Large intestine (tissue), 3 donors: Measurements from ENCODE around the gene ATP1A3. TPM values are rescaled to one million over a fixed set of nuclear protein-coding genes. Genes with fewer than 3 reads are reported as not detected.
"Not testable (repeated sequence)": the region's sequence is repeated elsewhere in the genome, so short reads cannot be mapped to it uniquely, and the experiment has no call there.

Experiments
- DNase-seq, 2 donors: peaks; one replicate each; pipeline versions ENCODE4 v3.0.0 to v3.0.0-alpha.2; 2013
- H3K27ac ChIP-seq: one replicate; pipeline ENCODE4 v1.5.1; 2013; ENCODE audit warnings: low read length
- H3K27me3 ChIP-seq: 2 replicates; pipeline ENCODE4 v1.6.1; 2013; ENCODE audit warnings: low read length; ENCODE audit not compliant: control insufficient read depth, insufficient read depth
- H3K36me3 ChIP-seq: 2 replicates; pipeline ENCODE4 v1.6.1; 2013; ENCODE audit warnings: low read length; ENCODE audit not compliant: control insufficient read depth, insufficient read depth
- H3K4me1 ChIP-seq: one replicate; pipeline ENCODE4 v1.6.1; 2013; ENCODE audit warnings: low read length; ENCODE audit not compliant: control insufficient read depth, insufficient read depth
- H3K4me3 ChIP-seq: one replicate; pipeline ENCODE4 v1.5.1; 2013; ENCODE audit warnings: low read length
- H3K9me3 ChIP-seq: one replicate; pipeline ENCODE4 v1.6.1; 2013; ENCODE audit warnings: mild to moderate bottlenecking, low read depth, low read length, moderate library complexity; ENCODE audit not compliant: control insufficient read depth
- WGBS: methylation state at CpG from one replicate; pipeline ENCODE4 v1.1.5; 2013; ENCODE audit warnings: low lambda C conversion rate; ENCODE audit not compliant: insufficient coverage; 5-methylcytosine and 5-hydroxymethylcytosine counted together
- polyA plus RNA-seq: library from polyadenylated mRNA; unstranded; fragments of 120-200 nt; gene quantifications from one replicate; pipeline ENCODE4 v1.2.1, GENCODE V29; 2013

The ATP1A3 gene
- polyA plus RNA-seq, 1 donor: 13.0 TPM

GRCh38 chr19:42012747-42013146 lies 18.7 kb upstream of the ATP1A3 start:
- not testable (repeated sequence) for H3K9me3 ChIP-seq, H3K4me1 ChIP-seq, DNase-seq, H3K27ac ChIP-seq, H3K4me3 ChIP-seq, H3K36me3 ChIP-seq, H3K27me3 ChIP-seq
- WGBS: 93% methylated on average over 3 of the region's 3 CpGs

GRCh38 chr19:42010245-42011126 lies 16.5 kb upstream of the ATP1A3 start:
- Histone ChIP-seq H3K27me3 (no peaks in the 10 kb centered on the region), H3K36me3 (no peaks in the 10 kb centered on the region), H3K27ac (no peak overlapping the region), H3K4me1 (no peaks in the 10 kb centered on the region), H3K4me3 (no peak overlapping the region), H3K9me3 (no peaks in the 10 kb centered on the region)
- DNase-seq: no peak
- 71% methylated on average over 2 of the region's 11 CpGs for WGBS

GRCh38 chr19:42006569-42006968 lies 12.5 kb upstream of the ATP1A3 start:
- Histone ChIP-seq H3K36me3 (no peaks in the 10 kb centered on the region), H3K4me1 (no peaks in the 10 kb centered on the region), H3K27me3 (peaks cover 9% of the 10 kb centered on the region), H3K4me3 (no peak overlapping the region), H3K9me3 (no peaks in the 10 kb centered on the region), H3K27ac (no peak overlapping the region)
- WGBS: no CpG with 5 or more reads among the region's 13 CpGs
- DNase-seq: no peak

GRCh38 chr19:42005504-42005903 lies 11.5 kb upstream of the ATP1A3 start:
- Histone ChIP-seq H3K4me1 (no peaks in the 10 kb centered on the region), H3K36me3 (no peaks in the 10 kb centered on the region), H3K9me3 (no peaks in the 10 kb centered on the region), H3K4me3 (no peak overlapping the region), H3K27ac (no peak overlapping the region), H3K27me3 (peaks cover 16% of the 10 kb centered on the region)
- WGBS: no CpG with 5 or more reads among the region's 22 CpGs
- DNase-seq: no peak

GRCh38 chr19:42003506-42004294 lies 9.7 kb upstream of the ATP1A3 start:
- H3K36me3 ChIP-seq: no peaks in the 10 kb centered on the region
- no CpG with 5 or more reads among the region's 21 CpGs for WGBS
- no peak overlapping the region for H3K4me3 ChIP-seq
- peaks cover 30% of the 10 kb centered on the region for H3K27me3 ChIP-seq
- H3K9me3 ChIP-seq: no peaks in the 10 kb centered on the region
- no peak overlapping the region for H3K27ac ChIP-seq
- DNase-seq: no peak
- H3K4me1 ChIP-seq: no peaks in the 10 kb centered on the region

GRCh38 chr19:41999878-42000208 lies 5.8 kb upstream of the ATP1A3 start:
- Histone ChIP-seq H3K27ac (no peak overlapping the region), H3K9me3 (peaks cover 3% of the 10 kb centered on the region), H3K36me3 (no peaks in the 10 kb centered on the region), H3K4me3 (no peak overlapping the region), H3K27me3 (peaks cover 68% of the 10 kb centered on the region), H3K4me1 (no peaks in the 10 kb centered on the region)
- 83% methylated on average over 1 of the region's 7 CpGs for WGBS
- no peak for DNase-seq

- H3K27me3 ChIP-seq: peaks cover 74% of the 10 kb centered on the region
- 43% methylated on average over 4 of the region's 55 CpGs for WGBS
- no peaks in the 10 kb centered on the region for H3K36me3 ChIP-seq
- H3K4me1 ChIP-seq: no peaks in the 10 kb centered on the region
- H3K27ac ChIP-seq: no peak overlapping the region
- H3K9me3 ChIP-seq: peaks cover 3% of the 10 kb centered on the region
- no peak overlapping the region for H3K4me3 ChIP-seq
- DNase-seq: no peak
These were observed 5.2 kb upstream of the ATP1A3 start for GRCh38 chr19:41999071-41999877.

GRCh38 chr19:41998246-41999020 lies 4.4 kb upstream of the ATP1A3 start:
- Histone ChIP-seq H3K27me3 (peaks cover 79% of the 10 kb centered on the region), H3K9me3 (peaks cover 3% of the 10 kb centered on the region), H3K36me3 (no peaks in the 10 kb centered on the region), H3K27ac (no peak overlapping the region), H3K4me3 (no peak overlapping the region), H3K4me1 (no peaks in the 10 kb centered on the region)
- no CpG with 5 or more reads among the region's 64 CpGs for WGBS
- DNase-seq: no peak

- no CpG with 5 or more reads among the region's 14 CpGs for WGBS
- Histone ChIP-seq H3K27ac (no peak overlapping the region), H3K4me3 (no peak overlapping the region), H3K9me3 (peaks cover 3% of the 10 kb centered on the region), H3K4me1 (no peaks in the 10 kb centered on the region), H3K36me3 (no peaks in the 10 kb centered on the region), H3K27me3 (peaks cover 83% of the 10 kb centered on the region)
- DNase-seq: no peak
These were observed 3.8 kb upstream of the ATP1A3 start for GRCh38 chr19:41997851-41998229.
